Transverse colon (tissue), 4 donors: ENCODE results near the gene GCNT1. TPM values are rescaled to one million over a fixed set of nuclear protein-coding genes. Genes with fewer than 3 reads are reported as not detected.
"Not testable (repeated sequence)": the region's sequence is repeated elsewhere in the genome, so short reads cannot be mapped to it uniquely, and the experiment has no call there.

Source experiments
- DNase-seq: peaks from one replicate; pipeline ENCODE4 v3.0.0-alpha.2; 2019
- H3K27ac ChIP-seq, 4 donors: fragments of 200-600 bp; sonication (generic); 2 replicates each; pipeline ENCODE4 v1.5.1; 2016 to 2018; ENCODE audit warnings: inconsistent platforms in 4 of 4
- H3K27me3 ChIP-seq: fragments of 200-600 bp; sonication (generic); 2 replicates; pipeline ENCODE4 v1.5.1; 2017; ENCODE audit warnings: inconsistent platforms
- H3K36me3 ChIP-seq, 4 donors: fragments of 200-600 bp; sonication (generic); 2 replicates each; pipeline ENCODE4 v1.5.1; 2017 to 2019; ENCODE audit warnings: inconsistent platforms in 4 of 4
- H3K4me1 ChIP-seq, 4 donors: fragments of 200-600 bp; sonication (generic); 2 replicates each; pipeline ENCODE4 v1.5.1; 2017 to 2020; ENCODE audit warnings: inconsistent platforms in 4 of 4
- H3K4me3 ChIP-seq, 4 donors: fragments of 200-600 bp; sonication (generic); 1 replicate in 1 of 4; 2 replicates in 3 of 4; pipeline versions ENCODE4 v1.5.1 to v1.6.1; 2017 to 2019; ENCODE audit warnings: inconsistent platforms in 4 of 4
- H3K9me3 ChIP-seq, 2 donors: fragments of 200-600 bp; sonication (generic); 2 replicates each; pipeline ENCODE4 v1.5.1; 2017 to 2019; ENCODE audit warnings: inconsistent platforms in 2 of 2
- EP300 ChIP-seq: sonication (generic); formaldehyde crosslinking; IDR thresholded peaks from one replicate; pipeline ENCODE4 v1.6.1; 2017; ENCODE audit warnings: antibody characterized with exemption, low read depth
- POLR2A ChIP-seq: fragments of 450-650 bp; IDR thresholded peaks from one replicate; pipeline ENCODE4 v1.6.1; 2016; ENCODE audit warnings: antibody characterized with exemption, mild to moderate bottlenecking, moderate library complexity
- POLR2AphosphoS5 ChIP-seq, 3 donors: sonication (generic); formaldehyde crosslinking; IDR thresholded peaks; one replicate each; pipeline ENCODE4 v1.6.1; 2016; ENCODE audit warnings: antibody characterized with exemption in 3 of 3
- WGBS, 2 donors: methylation state at CpG; one replicate each; pipeline ENCODE4 v1.1.5; 2018; ENCODE audit warnings: low coverage in 1 of 2; 5-methylcytosine and 5-hydroxymethylcytosine counted together
- in situ Hi-C, 4 donors: fragments of 200-750 bp; cut with MboI; loops; one replicate each; pipeline versions ENCODE4 v1.15.0 to v1.15.1; 2017; ENCODE audit warnings: low sequenced_read_pairs in 3 of 4, low pct_ligation_motif_present in 1 of 4, low pct_unique_long_range_greater_than_20kb in 1 of 4
- intact Hi-C: fragments of 100-400 bp; cut with DNase I; formaldehyde crosslinking; loops from one replicate; pipeline ENCODE4 v1.15.1; 2023; ENCODE audit warnings: low total_unique reads
- total RNA-seq, 4 donors: library from RNA; depleted of rRNA; stranded (reverse); fragments of >200 nt; gene quantifications; one replicate each; pipeline ENCODE4 v1.1.0, GENCODE V29; 2016
- TF ChIP-seq, protein P1 (sequence below), 5 experiments: fragments of 200-600 bp in 3 of 5; fragments of 450-650 bp in 2 of 5; sonication (generic) in 3 of 5; IDR thresholded peaks; 1 replicate in 2 of 5; 2 replicates in 3 of 5; pipeline ENCODE4 v1.5.1; 2016 to 2017; ENCODE audit warnings: antibody characterized with exemption in 5 of 5, inconsistent platforms in 3 of 5, mild to moderate bottlenecking in 2 of 5, moderate library complexity in 1 of 5

Gene GCNT1
- total RNA-seq, 4 donors from 2014 or later: 12.7 to 52.0 (median 27.8) TPM

DNA sequence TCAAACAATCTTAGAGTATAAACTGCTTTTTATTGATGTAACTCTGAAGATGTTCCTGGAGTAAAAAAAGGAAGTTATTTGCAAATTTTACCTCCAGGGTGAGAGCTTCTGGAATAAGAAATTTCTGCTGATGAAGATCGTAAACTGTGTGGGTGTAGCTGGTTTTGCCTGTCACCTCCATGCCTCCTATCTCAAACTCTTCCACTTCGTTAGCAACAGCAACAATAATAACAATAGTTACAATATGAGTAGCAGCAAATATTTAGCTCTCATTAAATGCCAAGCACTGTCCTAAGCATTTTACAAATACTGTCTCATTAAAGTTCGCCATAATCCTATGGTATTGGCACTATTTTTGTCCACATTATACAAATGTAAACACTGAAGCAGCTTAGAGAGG, 57.9 kb downstream of the GCNT1 start:
- H3K27ac ChIP-seq: no peak overlapping the region
- H3K27me3 ChIP-seq: no peaks in the 10 kb centered on the region
- no peaks in the 10 kb centered on the region for H3K9me3 ChIP-seq
- intact Hi-C loops (no loop called here), in situ Hi-C loops (no loop called here)
- no peak for TF ChIP-seq POLR2A
- no peak for TF ChIP-seq EP300
- TF ChIP-seq, protein P1, sequence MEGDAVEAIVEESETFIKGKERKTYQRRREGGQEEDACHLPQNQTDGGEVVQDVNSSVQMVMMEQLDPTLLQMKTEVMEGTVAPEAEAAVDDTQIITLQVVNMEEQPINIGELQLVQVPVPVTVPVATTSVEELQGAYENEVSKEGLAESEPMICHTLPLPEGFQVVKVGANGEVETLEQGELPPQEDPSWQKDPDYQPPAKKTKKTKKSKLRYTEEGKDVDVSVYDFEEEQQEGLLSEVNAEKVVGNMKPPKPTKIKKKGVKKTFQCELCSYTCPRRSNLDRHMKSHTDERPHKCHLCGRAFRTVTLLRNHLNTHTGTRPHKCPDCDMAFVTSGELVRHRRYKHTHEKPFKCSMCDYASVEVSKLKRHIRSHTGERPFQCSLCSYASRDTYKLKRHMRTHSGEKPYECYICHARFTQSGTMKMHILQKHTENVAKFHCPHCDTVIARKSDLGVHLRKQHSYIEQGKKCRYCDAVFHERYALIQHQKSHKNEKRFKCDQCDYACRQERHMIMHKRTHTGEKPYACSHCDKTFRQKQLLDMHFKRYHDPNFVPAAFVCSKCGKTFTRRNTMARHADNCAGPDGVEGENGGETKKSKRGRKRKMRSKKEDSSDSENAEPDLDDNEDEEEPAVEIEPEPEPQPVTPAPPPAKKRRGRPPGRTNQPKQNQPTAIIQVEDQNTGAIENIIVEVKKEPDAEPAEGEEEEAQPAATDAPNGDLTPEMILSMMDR (IDR thresholded peaks at IDR 0.05): no peak
- TF ChIP-seq POLR2AphosphoS5 (IDR thresholded peaks at IDR 0.05): no peak
- WGBS, 2 donors: 60 to 69% methylated on average over 3 of the region's 3 CpGs
- no peaks in the 10 kb centered on the region for H3K36me3 ChIP-seq
- no peaks in the 10 kb centered on the region for H3K4me1 ChIP-seq
- H3K4me3 ChIP-seq: no peak overlapping the region
- DNase-seq: no peak

DNA sequence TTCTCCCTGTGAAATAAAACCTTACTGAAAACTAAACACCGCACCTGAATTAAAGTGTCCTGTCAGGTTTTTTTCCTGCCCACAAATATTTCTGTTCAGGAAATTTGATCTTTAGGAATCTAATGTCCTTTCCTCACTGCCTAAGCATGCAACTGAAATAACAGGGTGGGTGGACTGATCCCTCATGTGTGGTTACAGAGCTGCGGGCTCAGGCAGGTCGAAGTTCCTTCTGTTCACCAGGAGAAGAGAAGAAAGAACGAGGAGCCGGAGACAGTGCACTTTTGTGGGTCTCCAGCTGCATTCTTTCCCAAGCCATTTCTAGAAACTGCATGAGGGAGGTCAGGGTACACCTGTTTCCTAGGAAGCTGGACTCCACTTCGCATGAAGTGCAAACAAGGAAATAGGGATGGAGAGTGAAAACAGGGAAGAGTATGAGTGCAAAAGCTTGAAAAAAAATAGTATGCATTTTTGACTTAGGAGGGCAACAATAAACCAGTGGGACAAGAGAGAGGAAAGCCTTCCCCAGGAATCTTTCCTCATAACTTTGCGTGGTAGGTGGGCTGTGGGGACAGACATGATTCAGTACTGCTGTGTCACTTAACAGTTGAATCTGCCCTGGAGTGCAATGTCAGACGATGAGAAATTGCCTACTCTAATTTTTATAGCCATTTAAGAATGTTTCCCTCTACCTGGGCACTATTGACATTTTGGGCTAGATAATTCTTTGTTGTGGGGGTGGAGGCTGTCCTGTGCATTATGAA, 60.3 kb downstream of the GCNT1 start:
- Histone ChIP-seq H3K36me3 (no peaks in the 10 kb centered on the region), H3K27ac (no peak overlapping the region), H3K4me3 (no peak overlapping the region), H3K27me3 (no peaks in the 10 kb centered on the region), H3K9me3 (no peaks in the 10 kb centered on the region), H3K4me1 (no peaks in the 10 kb centered on the region)
- TF ChIP-seq POLR2A: no peak
- no peak for DNase-seq
- intact Hi-C loops: no loop called here
- WGBS, 2 donors: 60 to 79% methylated on average over 4 to 8 of the region's 8 CpGs
- in situ Hi-C loops: no loop called here

GRCh38 chr9:76521244-76521681, 62.3 kb downstream of the GCNT1 start:
- TF ChIP-seq EP300 (no peak), POLR2AphosphoS5 (IDR thresholded peaks at IDR 0.05) (no peak), POLR2A (no peak)
- TF ChIP-seq, protein P1 (IDR thresholded peaks at IDR 0.05): no peak
- intact Hi-C loops (no loop called here), in situ Hi-C loops (no loop called here)
- no peak overlapping the region for H3K27ac ChIP-seq
- no peaks in the 10 kb centered on the region for H3K9me3 ChIP-seq
- DNase-seq: no peak
- no peaks in the 10 kb centered on the region for H3K36me3 ChIP-seq
- H3K4me3 ChIP-seq: no peak overlapping the region
- WGBS, 2 donors: 85% methylated on average over 6 of the region's 6 CpGs
- H3K4me1 ChIP-seq: no peaks in the 10 kb centered on the region
- no peaks in the 10 kb centered on the region for H3K27me3 ChIP-seq

DNA sequence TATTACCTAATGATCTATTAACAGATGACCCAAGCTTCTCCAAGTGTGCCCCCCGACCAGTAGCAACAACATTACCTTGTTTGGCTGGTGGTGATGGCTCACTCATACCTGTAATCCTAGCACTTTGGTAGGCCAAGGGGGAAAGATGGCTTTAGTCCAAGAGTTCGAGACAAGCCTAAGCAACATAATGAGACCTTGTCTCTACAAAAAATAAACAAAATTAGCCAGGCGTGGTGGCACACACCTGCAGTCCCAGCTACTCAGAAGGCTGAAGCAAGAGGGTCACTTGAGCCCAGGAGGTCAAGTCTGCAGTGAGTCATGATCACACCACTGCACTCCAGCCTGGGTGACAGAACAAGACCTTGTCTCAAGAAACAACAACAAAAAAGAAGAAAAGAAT, 62.9 kb downstream of the GCNT1 start:
- Histone ChIP-seq H3K36me3 (no peaks in the 10 kb centered on the region), H3K27ac (no peak overlapping the region), H3K9me3 (no peaks in the 10 kb centered on the region), H3K27me3 (no peaks in the 10 kb centered on the region), H3K4me1 (no peaks in the 10 kb centered on the region), H3K4me3 (no peak overlapping the region)
- 70 to 71% methylated on average over 3 of the region's 3 CpGs for WGBS, 2 donors
- intact Hi-C loops (no loop called here), in situ Hi-C loops (no loop called here)
- TF ChIP-seq, protein P1 (IDR thresholded peaks at IDR 0.05): no peak
- TF ChIP-seq EP300 (no peak), POLR2A (no peak), POLR2AphosphoS5 (IDR thresholded peaks at IDR 0.05) (no peak)
- no peak for DNase-seq

- 91 to 100% methylated on average over 2 to 36 of the region's 36 CpGs for WGBS, 2 donors
- H3K4me3 ChIP-seq, in situ Hi-C loops, H3K4me1 ChIP-seq, intact Hi-C loops, H3K27ac ChIP-seq, DNase-seq, H3K9me3 ChIP-seq, H3K27me3 ChIP-seq, H3K36me3 ChIP-seq: not testable (repeated sequence)
These were observed 64.7 kb downstream of the GCNT1 start for GRCh38 chr9:76523617-76524200.
